Measurements from ENCODE around the gene DNMT1. TPM values are rescaled to one million over a fixed set of nuclear protein-coding genes. Genes with fewer than 3 reads are reported as not detected.

DNMT1 gene
- polyA plus RNA-seq, 1 donor from 2014 or later: 58.4 TPM

DNA sequence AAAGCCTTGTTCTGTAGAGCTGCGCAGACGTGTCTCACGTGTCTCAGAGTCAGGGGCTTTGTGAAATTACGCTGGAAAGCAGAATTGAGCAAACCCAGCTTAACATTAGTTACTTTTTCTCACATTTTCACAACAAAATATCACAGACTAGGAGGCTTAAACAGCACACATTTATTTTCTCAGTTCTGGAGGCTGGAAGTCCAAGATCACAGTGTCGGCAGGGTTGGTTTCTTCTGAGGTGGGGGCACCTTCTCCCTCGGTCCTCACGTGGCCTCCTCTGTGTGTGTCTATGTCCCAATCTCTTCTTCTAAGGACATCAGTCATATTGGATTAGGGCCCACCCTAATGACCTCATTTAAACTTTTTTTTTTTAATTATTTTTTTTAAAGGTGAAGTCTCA, 70.3 kb downstream of the DNMT1 start:
- TF ChIP-seq, protein P1, sequence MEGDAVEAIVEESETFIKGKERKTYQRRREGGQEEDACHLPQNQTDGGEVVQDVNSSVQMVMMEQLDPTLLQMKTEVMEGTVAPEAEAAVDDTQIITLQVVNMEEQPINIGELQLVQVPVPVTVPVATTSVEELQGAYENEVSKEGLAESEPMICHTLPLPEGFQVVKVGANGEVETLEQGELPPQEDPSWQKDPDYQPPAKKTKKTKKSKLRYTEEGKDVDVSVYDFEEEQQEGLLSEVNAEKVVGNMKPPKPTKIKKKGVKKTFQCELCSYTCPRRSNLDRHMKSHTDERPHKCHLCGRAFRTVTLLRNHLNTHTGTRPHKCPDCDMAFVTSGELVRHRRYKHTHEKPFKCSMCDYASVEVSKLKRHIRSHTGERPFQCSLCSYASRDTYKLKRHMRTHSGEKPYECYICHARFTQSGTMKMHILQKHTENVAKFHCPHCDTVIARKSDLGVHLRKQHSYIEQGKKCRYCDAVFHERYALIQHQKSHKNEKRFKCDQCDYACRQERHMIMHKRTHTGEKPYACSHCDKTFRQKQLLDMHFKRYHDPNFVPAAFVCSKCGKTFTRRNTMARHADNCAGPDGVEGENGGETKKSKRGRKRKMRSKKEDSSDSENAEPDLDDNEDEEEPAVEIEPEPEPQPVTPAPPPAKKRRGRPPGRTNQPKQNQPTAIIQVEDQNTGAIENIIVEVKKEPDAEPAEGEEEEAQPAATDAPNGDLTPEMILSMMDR (IDR thresholded peaks at IDR 0.05; ENCODE audit: poor library complexity, severe bottlenecking): no peak
- TF ChIP-seq EP300 (conservative IDR thresholded peaks at IDR 0.05; ENCODE audit: poor library complexity, severe bottlenecking): no peak
- TF ChIP-seq MXI1 (conservative IDR thresholded peaks at IDR 0.05; ENCODE audit: poor library complexity, severe bottlenecking): no peak
- TF ChIP-seq, protein P2, sequence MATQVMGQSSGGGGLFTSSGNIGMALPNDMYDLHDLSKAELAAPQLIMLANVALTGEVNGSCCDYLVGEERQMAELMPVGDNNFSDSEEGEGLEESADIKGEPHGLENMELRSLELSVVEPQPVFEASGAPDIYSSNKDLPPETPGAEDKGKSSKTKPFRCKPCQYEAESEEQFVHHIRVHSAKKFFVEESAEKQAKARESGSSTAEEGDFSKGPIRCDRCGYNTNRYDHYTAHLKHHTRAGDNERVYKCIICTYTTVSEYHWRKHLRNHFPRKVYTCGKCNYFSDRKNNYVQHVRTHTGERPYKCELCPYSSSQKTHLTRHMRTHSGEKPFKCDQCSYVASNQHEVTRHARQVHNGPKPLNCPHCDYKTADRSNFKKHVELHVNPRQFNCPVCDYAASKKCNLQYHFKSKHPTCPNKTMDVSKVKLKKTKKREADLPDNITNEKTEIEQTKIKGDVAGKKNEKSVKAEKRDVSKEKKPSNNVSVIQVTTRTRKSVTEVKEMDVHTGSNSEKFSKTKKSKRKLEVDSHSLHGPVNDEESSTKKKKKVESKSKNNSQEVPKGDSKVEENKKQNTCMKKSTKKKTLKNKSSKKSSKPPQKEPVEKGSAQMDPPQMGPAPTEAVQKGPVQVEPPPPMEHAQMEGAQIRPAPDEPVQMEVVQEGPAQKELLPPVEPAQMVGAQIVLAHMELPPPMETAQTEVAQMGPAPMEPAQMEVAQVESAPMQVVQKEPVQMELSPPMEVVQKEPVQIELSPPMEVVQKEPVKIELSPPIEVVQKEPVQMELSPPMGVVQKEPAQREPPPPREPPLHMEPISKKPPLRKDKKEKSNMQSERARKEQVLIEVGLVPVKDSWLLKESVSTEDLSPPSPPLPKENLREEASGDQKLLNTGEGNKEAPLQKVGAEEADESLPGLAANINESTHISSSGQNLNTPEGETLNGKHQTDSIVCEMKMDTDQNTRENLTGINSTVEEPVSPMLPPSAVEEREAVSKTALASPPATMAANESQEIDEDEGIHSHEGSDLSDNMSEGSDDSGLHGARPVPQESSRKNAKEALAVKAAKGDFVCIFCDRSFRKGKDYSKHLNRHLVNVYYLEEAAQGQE (IDR thresholded peaks at IDR 0.05; ENCODE audit: borderline replicate concordance): no peak
- TF ChIP-seq POLR2AphosphoS5 (IDR thresholded peaks at IDR 0.05): no peak
- no peak for TF ChIP-seq SMC3 (conservative IDR thresholded peaks at IDR 0.05; ENCODE audit: poor library complexity)
- TF ChIP-seq RAD21 (conservative IDR thresholded peaks at IDR 0.05): no peak
- no peak for TF ChIP-seq TAF1 (IDR thresholded peaks at IDR 0.05; ENCODE audit: low read depth)
- TF ChIP-seq EZH2 (IDR thresholded peaks at IDR 0.05; ENCODE audit: borderline replicate concordance, insufficient read depth, low read length, poor library complexity, severe bottlenecking): no peak
- Histone ChIP-seq H3F3A (ENCODE audit: insufficient read depth, low read length, poor library complexity, severe bottlenecking) (no peaks in the 10 kb centered on the region), H3K27ac (ENCODE audit: low read length) (no peak overlapping the region), H3K27me3 (ENCODE audit: insufficient read depth, low read depth, low read length) (no peaks in the 10 kb centered on the region), H3K4me2 (ENCODE audit: low read length) (no peak overlapping the region), H3K4me3 (ENCODE audit: low read length) (no peak overlapping the region), H3K79me2 (replicated peaks; ENCODE audit: insufficient read depth, low read length) (peaks cover under 1% of the 10 kb centered on the region), H3K36me3 (ENCODE audit: insufficient read depth, low read length) (no peaks in the 10 kb centered on the region), H3K9me2 (ENCODE audit: insufficient read depth, low read length) (no peaks in the 10 kb centered on the region), H4K20me1 (ENCODE audit: insufficient read depth) (no peaks in the 10 kb centered on the region), H3K9me3 (ENCODE audit: low read length) (no peaks in the 10 kb centered on the region), H3K9ac (ENCODE audit: low read length) (no peak overlapping the region), H2AFZ (ENCODE audit: low read depth, low read length) (no peak overlapping the region)

DNA sequence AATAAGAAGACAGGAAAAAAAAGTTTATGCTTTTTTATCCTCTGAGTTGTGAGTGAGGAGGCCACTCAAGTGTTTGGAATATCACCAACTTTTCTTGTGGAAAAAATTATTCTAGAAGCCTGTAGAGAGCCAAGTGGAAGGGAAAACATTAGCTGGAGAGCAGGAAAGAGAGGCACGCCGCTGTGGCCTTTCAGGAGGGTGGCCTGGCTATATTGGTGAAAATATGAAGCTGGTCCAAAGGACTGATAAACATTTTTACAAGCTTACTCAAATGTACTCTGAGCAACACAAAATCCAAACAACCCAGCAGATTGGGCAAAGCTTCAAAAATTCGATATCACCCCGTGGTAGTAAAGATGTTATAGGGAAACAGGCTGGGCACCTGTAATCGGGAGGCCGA, 72.7 kb downstream of the DNMT1 start:
- no peak overlapping the region for H2AFZ ChIP-seq (ENCODE audit: low read depth, low read length)

More for the DNA sequence above, 72.7 kb downstream of the DNMT1 start:
- Histone ChIP-seq H3K9me3 (ENCODE audit: low read length) (no peaks in the 10 kb centered on the region), H3K79me2 (replicated peaks; ENCODE audit: insufficient read depth, low read length) (peaks cover 8% of the 10 kb centered on the region), H4K20me1 (ENCODE audit: insufficient read depth) (no peaks in the 10 kb centered on the region), H3K9ac (ENCODE audit: low read length) (no peak overlapping the region), H3K36me3 (ENCODE audit: insufficient read depth, low read length) (peaks cover 8% of the 10 kb centered on the region), H3K4me2 (ENCODE audit: low read length) (no peak overlapping the region), H3K27me3 (ENCODE audit: insufficient read depth, low read depth, low read length) (no peaks in the 10 kb centered on the region), H3K27ac (ENCODE audit: low read length) (no peak overlapping the region), H3F3A (ENCODE audit: insufficient read depth, low read length, poor library complexity, severe bottlenecking) (no peaks in the 10 kb centered on the region), H3K4me3 (ENCODE audit: low read length) (no peak overlapping the region), H3K9me2 (ENCODE audit: insufficient read depth, low read length) (no peaks in the 10 kb centered on the region)
- TF ChIP-seq, protein P1 (IDR thresholded peaks at IDR 0.05; ENCODE audit: poor library complexity, severe bottlenecking): no peak
- TF ChIP-seq TAF1 (IDR thresholded peaks at IDR 0.05; ENCODE audit: low read depth): no peak
- no peak for TF ChIP-seq MXI1 (conservative IDR thresholded peaks at IDR 0.05; ENCODE audit: poor library complexity, severe bottlenecking)
- TF ChIP-seq EZH2 (IDR thresholded peaks at IDR 0.05; ENCODE audit: borderline replicate concordance, insufficient read depth, low read length, poor library complexity, severe bottlenecking): no peak
